GM19099 (cell line): ENCODE data around the gene LMX1A.

Source experiments
- POLR2A ChIP-seq: IDR thresholded peaks from 3 replicates; pipeline ENCODE4 v1.6.1; 2011; ENCODE audit warnings: low read depth; ENCODE audit not compliant: insufficient read length; ENCODE audit errors: extremely low read depth

LMX1A gene

DNA sequence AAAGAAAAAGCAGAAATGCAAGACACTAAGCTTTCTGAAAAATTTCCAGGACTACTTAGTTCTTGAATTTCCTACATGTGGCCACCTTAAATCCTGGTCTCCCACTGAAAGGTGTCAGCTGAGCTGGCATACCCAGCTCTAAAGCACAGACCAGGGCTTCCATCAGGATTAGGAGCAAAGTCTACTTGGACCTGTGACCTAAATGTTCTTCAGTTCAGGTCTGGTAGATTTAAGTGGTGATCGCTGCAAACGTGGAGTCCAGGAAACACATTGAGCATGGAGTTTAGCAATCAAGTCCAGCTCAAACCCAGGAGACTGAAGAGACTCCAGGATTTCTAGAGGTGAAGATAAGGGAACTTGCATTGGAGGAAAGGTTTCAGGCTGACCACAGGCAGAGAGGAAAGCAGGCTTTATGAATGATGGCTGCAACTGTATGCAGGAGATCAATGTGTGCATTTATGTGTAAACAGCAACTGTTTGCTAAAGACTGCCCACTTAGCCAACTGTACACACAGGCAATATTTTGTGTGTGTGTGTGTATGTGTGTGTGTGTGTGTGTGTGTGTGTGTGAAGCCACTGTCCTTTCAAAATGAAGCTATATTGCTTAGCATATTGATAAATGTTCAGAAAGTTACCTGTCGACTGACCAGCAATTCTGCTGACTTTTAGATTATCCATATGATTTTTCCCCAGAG, 75.2 kb downstream of the LMX1A start:
- no peak for TF ChIP-seq POLR2A

DNA sequence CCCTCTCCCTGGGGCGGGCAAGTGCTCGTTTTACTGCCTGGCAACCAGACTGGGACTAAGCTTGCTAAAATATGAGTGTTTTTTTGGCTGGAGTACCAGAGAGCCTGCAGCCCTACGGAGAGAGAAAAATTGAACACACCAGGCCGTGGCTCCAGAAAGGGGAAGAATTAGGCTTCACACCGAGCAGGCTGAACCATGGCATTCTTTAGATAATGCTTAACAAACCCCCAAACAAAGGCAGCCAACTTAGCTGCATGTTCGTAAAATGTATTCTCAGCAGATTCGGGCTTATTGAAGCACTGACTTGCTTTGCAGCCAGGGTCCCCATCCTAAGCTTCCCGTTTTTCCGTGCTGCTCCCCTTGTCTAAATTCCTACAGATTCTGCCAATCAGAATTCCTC, 76.6 kb downstream of the LMX1A start:
- no peak for TF ChIP-seq POLR2A

- no peak for TF ChIP-seq POLR2A
These were observed 80.2 kb downstream of the LMX1A start for GRCh38 chr1:165276314-165276713.

DNA sequence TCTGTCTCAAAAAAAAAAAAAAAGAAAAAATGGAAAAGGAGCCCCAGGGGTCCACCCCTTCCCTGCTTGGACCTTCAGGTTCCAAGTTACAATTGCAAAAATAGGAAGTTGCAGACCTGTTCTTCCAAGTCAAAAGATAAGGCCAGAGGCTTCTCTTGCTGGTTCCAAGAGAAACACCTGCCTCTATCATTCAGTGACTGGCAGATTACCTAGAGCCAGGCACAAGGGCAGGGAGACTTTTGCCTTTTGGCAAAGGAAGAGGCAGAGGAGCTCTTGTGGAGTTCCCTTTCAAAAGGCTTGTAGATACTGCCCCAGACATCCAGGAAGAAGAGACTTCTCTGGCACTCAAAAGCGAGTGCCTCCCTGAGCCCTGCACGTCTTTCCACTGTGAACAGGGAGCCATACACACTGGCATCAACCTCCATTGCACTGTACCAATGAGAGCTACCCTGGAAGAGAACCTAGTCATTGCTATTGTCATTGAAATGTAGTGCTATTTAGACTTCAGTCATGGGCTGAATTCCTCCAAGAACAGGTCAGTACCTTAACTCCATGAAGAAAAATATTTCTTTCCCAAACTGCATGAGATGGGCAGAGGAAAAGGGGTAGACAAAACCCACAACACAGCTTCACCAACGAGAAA, 91.2 kb downstream of the LMX1A start:
- TF ChIP-seq POLR2A, result no peak

DNA sequence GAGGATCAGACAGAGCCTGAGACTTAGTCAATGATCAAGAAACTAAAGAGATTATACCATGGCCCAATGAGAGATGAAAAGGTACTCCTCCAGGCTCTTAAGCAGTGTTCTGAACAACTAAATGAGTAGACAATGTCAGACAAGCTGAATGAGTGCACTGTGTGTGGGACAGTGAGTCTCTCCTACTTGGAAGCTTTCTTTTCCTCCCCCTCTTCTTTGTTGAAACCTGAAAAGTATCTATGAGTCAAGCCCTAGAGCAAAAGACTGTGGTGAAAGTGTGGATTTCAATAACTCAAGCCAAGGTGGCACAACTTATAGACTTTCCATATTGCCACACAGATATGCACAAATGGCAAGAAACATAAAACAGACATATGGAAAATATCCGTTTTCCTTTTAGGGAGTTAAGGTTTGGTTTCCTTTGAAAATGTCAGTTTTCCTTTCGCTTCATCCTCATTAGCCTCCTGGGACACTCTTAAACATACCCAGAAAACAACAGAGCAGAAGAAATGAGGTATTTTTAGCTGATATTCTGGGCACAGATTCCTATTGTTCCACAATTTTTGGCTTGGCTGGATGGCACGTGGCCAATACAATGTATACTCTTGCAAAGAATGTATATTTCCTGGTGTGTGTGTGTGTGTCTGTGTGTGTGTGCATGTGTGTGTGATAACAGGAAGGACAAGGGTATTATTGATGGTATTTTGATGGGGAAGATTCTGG, 96.6 kb downstream of the LMX1A start:
- no peak for TF ChIP-seq POLR2A

DNA sequence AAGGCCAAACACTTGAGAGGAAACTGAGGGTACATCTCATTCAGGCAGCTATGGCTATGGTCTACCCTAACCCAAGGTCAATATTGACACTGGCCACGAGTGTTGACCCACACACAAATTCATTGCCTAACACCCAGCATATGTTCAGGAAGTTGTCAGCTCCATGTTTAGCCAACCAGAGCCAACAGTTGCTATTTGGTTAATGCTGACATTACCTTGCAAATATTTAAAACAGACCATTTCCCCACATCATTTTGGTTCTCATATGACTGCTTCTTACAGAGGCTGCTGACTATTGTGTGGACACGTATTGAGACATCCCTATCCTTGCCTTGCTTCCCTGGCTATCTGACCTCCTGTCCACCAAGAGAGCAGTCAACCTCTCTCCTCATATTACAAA, 97.3 kb downstream of the LMX1A start:
- TF ChIP-seq POLR2A, result no peak

- TF ChIP-seq POLR2A, result no peak
These were observed 98.5 kb downstream of the LMX1A start for GRCh38 chr1:165257969-165258459.

GRCh38 chr1:165254896-165255625, 101.5 kb downstream of the LMX1A start:
- no peak for TF ChIP-seq POLR2A

DNA sequence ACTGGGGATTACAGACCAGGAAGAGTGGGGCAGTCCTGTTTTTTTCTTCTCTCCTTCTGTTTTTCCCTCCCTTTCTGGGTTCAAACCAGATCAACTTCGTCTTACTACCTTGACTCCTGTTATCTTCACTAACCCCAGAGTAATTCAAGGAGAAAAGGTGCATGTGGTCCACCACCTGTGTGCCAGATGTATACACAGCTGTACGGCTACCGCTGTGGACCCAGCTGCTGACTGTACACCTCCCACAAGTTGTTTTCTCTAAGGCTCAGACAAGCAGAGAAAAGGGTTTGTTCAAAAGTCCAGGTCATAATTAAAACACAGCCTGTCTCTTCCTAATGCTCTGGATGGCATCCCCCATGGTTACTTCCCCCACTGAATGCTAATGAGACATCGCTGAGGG, 102.1 kb downstream of the LMX1A start:
- TF ChIP-seq POLR2A, result no peak

DNA sequence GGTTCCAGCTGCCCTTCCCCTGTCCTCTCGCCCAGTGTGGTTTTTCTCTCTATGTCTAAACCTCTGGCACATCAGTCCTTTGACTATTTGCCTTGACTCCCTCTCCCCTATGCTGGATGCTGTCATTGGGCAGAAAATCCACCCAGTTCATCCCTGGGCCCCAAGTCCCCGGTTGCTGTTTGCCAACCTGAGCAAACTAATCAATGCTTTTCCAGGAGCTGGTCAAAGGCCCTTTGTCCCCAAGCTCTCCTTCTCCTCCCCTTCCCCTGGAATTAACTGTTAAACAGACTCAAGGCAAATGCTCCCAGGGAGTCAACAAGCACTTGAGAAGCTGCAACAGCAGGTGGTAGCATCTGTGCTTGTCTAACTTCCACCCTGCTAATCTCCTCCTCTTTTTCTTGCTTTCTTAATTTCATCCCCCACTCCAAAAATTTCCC, 102.7 kb downstream of the LMX1A start:
- no peak for TF ChIP-seq POLR2A

DNA sequence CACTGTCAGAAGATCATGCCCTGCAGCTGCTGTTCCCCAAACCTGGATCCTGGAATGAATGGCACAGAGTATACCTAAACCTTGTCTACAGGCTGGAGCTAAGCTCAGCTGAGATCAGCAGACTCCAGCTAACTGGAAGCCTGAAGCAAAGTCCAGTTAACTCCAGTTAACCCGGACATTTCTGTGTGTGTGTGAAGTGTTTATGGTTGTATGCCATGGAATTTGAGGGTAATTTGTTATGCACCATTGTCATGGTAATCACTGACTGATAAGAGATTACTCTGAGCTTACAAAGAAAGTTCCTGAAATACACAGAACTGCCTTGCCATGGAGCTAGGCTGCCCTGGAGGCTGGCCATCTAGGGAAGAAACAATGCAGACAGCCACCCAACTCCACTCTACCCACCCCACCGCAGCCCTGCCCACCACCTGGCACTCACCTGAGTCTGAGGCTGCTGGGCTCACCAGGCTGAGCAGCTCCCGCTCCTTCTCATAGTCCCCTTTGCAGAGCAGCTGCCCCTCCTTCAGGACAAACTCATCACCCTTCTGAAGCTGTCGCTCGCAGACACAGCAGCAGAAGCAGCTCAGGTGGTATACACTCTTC, 107.4 kb downstream of the LMX1A start:
- TF ChIP-seq POLR2A, result no peak

- TF ChIP-seq POLR2A, result no peak
These were observed 114.6 kb downstream of the LMX1A start for GRCh38 chr1:165241952-165242351.

GRCh38 chr1:165241321-165241720, 115.2 kb downstream of the LMX1A start:
- TF ChIP-seq POLR2A, result no peak

GRCh38 chr1:165240492-165240891, 116.0 kb downstream of the LMX1A start:
- no peak for TF ChIP-seq POLR2A

DNA sequence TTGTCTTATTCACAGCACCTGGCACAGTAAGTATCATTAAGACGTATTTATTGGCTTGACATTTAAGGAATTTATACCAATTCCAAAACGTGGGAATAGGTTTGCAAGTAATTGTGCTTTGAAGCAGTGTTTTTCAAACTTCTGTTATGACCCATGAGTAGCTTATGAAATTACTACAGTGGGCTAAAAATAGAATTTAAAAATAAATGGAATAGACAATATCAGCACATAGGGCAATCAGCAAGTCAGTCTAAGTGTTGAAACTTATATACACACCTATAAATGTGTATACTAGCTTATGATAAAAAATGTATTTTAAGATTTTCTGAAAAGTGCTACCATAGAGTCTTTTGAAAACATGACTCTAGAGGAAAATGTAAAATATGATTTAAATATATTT, 116.6 kb downstream of the LMX1A start:
- TF ChIP-seq POLR2A, result no peak
